GM15510 (cell line): ENCODE data around the gene SUN3.

ENCODE experiments used
- POLR2A ChIP-seq: IDR thresholded peaks from 3 replicates; pipeline ENCODE4 v1.6.1; 2011; ENCODE audit warnings: borderline replicate concordance; ENCODE audit not compliant: insufficient read length; ENCODE audit errors: extremely low read depth

Gene SUN3

GRCh38 chr7:48028938-48029337 lies at the start of gene SUN3:
Gene SUN3, minus strand, starts transcription at chr7:48029107. Its CDS starts 169 bp downstream, at chr7:48028938.
- no peak for TF ChIP-seq POLR2A

- TF ChIP-seq POLR2A: no peak
Measured at GRCh38 chr7:48078470-48078869, 49.6 kb upstream of the SUN3 start.

DNA sequence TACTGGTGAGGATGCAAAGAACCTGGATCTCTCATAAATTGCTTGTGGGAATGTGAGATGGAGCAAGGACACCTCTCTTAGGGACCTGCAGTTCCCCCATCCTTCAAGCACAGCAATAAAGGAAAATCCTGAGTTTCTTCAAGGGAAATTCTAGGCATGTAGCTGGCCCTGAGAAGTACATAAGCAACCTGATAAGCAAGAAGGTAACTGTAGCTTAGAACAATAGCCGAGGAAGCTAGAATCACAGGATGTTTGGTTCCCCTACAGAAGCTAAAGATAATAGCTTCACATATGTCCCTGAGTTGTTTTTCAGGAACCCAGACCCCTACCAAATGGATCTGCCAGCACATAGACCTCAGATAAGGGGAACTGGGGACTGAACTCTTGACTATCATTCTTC lies 48.5 kb upstream of the SUN3 start:
- TF ChIP-seq POLR2A: no peak

- TF ChIP-seq POLR2A: no peak
Measured at GRCh38 chr7:48074204-48074654, 45.3 kb upstream of the SUN3 start.

- TF ChIP-seq POLR2A: no peak
Measured at GRCh38 chr7:48067475-48067874, 38.6 kb upstream of the SUN3 start.

- TF ChIP-seq POLR2A: no peak
Measured at GRCh38 chr7:48063985-48064384, 35.1 kb upstream of the SUN3 start.

DNA sequence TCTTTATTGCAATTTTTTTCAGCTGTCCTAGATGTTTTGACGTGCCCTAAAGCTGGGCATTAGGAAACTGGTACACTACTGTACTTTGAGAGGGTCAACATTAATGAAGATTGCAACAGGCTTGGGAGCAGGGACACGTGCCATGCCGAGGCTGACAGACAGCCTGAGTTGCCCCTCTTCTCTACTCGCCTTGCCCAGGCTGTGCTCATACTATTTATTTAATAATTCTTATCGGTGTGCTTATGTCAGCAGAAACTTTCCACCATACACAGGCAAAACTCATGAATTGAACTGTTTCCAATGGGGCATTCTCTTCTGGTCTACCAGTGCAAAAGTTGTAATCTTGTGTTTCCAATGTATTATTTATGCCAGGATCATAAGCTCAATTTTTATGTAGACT lies 30.8 kb upstream of the SUN3 start:
- TF ChIP-seq POLR2A: no peak

DNA sequence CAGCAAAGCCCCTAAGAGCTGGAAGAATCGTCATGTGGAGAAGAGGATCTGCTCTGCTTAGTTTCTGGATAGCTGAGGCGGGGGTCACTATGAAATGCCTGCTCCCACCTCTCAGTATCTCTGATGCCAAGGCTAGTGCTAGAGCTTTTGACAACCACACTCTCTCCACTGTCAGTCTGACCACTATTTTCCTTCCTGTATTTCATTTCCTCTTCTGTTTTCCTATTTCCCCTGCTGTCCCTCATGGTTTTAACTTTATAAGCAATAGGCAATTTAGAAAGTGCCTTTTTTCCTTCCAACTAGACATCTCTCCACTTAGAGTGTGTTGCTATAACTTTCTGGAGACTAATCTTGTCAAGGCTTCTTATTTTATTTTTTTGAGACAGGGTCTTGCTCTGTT lies 30.1 kb upstream of the SUN3 start:
- no peak for TF ChIP-seq POLR2A

GRCh38 chr7:48053736-48054135 lies 24.8 kb upstream of the SUN3 start:
- TF ChIP-seq POLR2A: no peak

- no peak for TF ChIP-seq POLR2A
Measured at GRCh38 chr7:48052748-48053147, 23.8 kb upstream of the SUN3 start.

DNA sequence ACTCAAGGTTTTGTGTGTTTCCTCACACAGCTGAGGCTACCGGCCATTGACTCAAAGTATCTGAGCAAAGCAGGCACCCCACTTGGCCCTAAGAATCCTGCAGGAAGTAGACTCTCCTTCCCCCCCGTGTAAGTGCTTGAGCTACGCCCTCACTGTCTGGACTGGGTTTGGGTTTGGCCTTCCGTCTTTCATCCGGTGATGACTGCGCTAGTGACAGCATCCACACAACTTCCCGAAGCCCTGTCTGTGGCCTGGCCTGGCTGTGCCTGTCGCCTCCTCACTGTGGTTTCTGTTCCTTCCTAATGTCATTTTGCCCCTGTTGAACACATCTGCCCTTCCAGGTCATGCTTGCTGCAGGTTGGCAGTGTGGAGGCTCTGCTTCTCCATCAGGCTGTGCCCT lies 20.9 kb upstream of the SUN3 start:
- no peak for TF ChIP-seq POLR2A

DNA sequence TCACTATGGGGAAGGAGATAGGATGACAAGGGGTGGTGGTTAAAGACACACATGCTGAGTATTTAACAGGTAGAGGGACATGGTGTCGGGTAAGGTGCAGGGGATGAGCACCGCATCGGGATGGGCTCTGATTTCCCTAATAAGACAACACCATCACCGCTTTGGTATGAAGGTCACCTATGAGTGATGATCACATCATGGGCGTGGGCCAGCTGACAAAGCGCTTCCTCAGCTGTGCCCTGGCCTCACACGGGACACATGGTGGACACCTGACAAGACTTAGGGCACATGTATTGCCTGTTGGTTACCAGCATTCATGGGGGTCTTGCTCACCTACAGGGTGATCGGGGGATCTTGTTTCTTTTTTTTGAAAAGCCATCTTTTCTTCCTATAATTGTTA lies 19.2 kb upstream of the SUN3 start:
- no peak for TF ChIP-seq POLR2A

DNA sequence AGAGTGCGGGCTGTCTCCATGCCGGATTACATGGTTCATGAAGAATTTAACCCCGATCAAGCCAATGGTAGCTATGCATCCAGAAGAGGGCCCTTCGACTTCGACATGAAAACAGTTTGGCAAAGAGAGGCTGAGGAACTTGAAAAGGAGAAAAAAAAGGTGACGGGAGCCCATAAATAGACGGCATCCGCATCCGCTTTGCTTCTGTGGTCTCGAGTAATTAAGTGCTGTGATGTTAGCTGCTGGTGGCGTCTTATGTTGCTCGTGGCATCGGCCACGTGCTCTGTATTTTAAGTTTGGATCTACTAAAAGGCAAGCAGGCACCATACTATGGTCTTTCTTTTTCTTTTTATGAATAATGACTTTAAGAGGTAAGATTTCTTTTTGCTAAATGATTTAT lies 17.6 kb upstream of the SUN3 start:
- TF ChIP-seq POLR2A: no peak

DNA sequence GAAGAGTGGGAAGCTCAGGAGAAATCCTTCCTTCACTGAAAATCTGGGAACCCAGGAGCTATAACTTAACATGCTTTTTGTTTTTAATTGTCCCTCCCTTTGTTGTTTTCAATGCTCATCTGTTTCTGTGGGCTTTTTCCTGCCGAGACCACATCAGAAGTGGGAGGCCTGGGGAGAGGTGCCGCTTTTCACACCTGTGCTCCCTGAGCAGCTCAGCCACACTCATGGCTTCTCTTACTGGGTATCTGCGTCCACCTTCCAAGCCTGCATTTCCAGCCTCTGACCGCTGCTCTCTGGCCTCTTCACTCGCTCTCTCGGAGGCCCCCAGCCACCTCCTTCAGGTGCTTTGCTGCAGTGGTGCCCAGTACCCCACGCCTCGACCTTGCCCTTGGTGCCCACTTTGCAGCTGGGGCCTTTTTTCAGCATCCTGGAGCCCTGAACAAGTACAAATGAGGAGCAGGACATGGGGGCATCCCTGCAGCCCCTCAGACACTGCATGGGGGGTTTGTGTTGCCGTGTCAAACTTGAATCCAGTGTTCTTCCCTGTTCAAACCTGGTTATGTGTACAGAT lies 16.4 kb upstream of the SUN3 start:
- TF ChIP-seq POLR2A: no peak

- no peak for TF ChIP-seq POLR2A
Measured at GRCh38 chr7:48042636-48043035, 13.7 kb upstream of the SUN3 start.

GRCh38 chr7:48042216-48042615 lies 13.3 kb upstream of the SUN3 start:
- TF ChIP-seq POLR2A: no peak

GRCh38 chr7:48041653-48041970 lies 12.7 kb upstream of the SUN3 start:
- no peak for TF ChIP-seq POLR2A
